ENCODE data around the gene CYSRT1. TPM values are rescaled to one million over a fixed set of nuclear protein-coding genes. Genes with fewer than 3 reads are reported as not detected.
"Not testable (repeated sequence)": the region's sequence is repeated elsewhere in the genome, so short reads cannot be mapped to it uniquely, and the experiment has no call there.

Gene CYSRT1
- polyA plus RNA-seq, 3 donors = 10.9 to 17.0 (median 16.3) TPM

DNA sequence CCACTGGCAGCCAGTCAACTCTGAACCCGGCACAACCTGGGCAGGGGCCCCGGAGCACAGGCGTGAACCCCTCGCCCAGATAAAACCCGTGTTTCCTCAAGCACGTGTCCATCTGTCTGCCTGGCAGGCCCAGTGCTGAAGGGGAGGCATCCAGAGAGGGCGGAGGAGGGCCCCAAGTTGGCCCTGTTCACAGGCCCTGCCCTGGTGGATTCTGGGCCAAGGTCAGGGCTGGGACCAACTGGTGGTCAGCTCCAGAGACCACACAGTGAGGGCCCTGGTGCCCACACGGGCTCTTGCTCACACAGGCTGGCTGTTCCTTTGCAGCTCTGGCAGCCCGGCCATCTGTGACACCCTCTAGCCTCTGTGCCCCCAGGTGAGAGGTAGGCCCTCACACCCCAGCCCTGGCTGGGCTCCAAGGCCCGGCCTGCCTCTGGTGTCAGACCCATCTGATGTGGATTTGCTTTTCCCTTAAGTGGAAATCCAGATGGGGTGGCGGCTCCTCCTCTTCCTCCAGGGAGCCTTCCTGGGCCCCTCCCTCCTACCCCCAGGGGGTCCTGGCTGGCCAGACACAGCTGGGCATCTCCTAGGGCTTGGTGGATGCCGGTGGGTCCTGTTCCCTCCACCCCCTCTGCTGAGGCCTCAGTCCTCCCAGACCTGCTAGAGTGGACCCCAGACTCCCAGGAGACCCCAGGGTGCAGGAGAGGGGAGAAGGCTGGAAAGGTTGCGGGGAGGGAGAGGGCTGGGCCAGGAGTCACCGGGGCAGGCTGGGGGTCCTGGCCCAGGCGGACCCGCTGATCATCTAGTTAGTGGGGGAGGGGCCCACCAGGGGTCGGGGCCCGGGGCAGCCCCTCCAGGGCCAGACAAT lies 25.6 kb downstream of the CYSRT1 start:
- DNase-seq = no peak

DNA sequence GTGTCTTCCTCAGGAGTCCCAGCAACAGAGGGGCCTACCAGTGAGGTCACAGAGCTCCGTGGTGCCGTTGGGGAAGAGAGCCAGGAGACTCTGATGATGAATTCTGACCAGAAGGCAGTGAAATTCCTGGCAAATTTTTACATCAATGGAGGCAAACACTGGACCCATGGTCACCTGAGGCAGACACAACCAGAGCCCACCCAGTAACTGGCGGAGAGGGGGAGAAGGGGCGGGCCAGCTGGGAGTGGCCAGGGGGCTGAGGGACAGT lies 26.2 kb downstream of the CYSRT1 start, which contains the start of gene STPG3:
Gene STPG3 (plus strand): TSS at position 93 of the 268 bp plus-strand sequence. CDS start 1 bp downstream, at position 94.
- no peak for DNase-seq

DNA sequence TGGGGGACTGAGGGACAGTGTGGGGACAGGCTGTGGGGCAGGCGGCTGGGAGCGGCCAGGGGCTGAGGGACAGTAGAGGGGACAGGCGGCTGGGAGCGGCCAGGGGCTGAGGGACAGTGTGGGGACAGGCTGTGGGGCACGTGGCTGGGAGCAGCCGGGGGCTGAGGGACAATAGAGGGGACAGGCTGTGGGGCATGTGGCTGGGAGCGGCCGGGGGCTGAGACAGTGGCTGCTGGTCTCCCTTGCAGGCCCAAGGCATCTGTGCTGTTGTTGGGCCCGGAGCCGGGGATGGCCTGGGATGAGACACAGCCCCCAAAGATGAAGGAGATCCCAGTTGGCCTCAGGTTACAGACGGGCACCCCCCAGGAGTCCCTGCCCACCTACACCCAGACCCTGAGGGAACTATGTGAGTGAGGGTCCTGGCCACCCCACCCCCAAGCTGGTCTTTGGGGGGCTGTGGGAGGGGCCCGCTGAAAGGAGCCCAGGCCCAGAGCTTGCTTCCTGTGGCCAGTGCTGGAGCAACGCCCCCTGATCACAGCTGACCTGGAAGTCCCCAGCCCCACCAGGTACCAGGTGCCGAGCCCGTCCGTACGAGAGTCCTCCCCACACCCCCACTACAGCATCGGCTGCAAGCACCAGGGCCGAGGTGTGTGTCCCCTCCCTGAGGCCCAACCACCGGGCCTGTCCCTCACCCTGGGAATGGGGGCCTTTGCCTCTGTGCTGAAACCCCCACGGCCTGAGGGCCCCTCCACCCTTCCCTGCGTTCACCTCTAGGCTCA lies 26.7 kb downstream of the CYSRT1 start:
- DNase-seq = no peak

DNA sequence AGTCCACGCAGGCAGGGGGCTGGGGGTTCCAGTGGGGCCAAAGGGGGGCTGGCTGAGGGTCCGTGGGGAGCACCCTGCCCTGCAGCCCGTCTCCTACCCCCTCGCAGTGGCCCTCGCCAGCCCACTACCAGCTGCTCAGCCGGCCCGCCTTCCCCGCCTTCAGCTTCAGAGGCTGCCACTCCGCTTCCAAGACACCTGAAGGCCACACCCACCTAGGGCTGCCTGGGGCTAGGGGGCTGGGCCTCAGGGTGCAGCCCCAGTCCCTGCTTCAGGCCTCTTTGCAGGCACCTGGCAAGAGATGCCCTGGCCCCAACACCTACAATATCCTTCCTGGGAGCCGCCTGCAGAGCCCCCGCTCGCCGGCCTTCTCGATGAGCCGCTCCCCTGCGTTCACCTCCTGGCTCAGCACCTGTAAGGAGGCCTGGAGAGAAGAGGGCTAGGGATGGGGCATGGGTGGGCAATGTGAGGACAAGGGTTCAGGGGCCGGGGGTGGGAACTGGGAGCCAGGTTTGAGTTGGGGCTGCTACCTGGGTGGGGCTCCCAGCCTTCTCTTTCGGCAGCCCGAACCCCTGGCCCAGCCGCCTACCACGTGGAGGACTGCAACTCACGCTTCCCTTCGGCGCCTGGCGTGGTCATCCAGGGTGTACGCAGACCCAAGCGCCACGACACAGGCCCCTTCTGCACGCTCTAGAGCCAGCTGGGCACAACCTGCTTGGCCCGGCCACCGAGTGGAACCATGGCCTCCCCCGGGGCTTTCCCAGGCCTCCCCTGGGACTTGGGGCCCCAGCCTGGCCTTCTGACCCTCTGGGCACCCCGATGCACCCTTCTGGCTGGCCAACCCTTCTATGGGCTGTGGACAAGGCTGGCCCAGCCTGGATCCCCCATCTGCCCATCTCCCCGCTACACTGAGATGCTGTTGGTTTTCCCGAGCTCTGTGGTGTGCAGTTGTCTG lies 27.9 kb downstream of the CYSRT1 start:
- DNase-seq = no peak

DNA sequence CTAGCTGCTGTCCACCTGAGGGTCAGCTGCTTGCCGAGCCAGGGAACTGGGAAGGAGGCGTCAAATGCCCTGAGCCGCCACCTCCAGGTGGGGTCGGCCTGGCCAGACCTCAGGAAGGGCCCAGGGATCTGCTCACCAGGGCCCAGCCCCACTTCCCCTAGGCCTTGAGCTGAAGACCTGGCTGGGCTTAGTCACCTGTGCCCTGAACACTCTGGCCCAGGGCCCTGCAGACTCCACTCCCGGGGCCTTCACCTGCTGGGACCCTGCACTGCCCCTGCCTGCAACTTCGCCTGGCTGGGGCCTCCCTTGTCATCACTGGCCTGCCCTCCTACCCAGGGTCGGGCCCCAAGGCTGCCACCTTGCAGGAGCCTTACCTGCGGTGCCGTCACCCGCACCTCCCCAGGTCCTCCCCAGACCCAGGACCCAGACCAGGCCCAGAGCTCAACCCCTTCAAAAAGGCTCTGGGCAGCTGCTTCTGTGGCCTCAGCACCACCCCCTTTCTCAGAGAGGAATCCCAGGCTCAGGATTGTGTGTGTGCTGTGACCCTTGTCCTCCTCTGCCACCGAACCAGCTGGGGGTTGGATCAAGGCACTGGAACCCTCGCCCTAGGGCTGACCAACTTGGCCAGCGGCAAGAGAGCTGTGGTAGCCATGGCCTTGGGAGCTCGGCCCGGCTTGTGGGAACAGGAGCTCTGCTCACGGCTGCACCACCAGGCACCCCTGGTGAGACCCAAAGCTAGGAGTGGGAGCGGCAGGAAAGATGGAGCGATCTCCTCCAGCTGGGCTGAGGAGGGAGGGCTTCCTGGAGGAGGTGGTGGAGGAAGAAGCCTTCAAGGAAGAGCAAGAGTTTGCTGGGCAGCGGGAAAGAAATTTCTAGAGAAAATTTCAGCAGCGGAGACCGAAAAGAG lies 29.0 kb downstream of the CYSRT1 start:
- no peak for DNase-seq

DNA sequence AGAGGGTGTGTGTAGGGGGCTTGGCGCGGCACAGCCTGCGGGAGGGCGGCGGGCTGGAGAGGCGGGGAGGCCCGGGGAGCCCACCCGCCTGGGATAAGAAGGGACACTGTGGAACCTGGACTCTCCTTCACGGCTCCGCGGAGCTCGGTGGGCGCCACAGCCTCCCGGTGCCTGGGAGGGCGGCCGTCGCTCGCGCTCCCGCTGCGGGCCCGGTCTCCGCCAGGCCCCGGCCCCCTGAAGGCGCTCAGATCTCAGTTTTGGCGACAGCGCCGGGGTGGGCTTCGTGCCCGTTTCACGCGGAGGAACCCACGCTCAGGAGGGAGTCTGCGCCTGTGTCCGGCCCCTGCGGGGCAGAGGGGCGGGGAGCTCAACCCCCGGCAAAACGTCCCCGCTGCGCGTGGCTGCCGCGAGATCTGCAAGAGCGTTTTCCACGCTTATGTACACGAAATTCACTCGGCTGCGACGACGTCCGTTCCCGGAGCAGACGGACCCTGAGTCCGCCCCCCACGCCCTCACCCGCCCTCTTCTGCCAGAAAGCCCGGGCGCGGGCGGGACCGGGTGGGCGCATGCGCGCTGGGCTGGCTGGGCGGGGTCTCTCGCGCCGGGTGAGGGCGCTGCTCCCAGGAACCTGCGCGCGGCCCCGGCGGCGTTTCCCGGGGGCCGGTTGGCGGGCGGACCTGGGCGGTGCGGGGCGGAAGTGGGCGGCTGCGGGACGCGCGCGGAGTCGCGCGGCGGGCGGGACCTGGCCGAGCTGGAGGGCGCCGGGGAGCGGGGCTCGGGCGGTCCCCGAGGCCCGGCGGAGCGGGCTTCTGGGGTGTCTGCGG lies 29.9 kb downstream of the CYSRT1 start, which contains the start of gene NELFB:
Gene NELFB (plus strand): TSS at position 704 of the 824 bp plus-strand sequence.
- DNase-seq = peak; percentile 88

DNA sequence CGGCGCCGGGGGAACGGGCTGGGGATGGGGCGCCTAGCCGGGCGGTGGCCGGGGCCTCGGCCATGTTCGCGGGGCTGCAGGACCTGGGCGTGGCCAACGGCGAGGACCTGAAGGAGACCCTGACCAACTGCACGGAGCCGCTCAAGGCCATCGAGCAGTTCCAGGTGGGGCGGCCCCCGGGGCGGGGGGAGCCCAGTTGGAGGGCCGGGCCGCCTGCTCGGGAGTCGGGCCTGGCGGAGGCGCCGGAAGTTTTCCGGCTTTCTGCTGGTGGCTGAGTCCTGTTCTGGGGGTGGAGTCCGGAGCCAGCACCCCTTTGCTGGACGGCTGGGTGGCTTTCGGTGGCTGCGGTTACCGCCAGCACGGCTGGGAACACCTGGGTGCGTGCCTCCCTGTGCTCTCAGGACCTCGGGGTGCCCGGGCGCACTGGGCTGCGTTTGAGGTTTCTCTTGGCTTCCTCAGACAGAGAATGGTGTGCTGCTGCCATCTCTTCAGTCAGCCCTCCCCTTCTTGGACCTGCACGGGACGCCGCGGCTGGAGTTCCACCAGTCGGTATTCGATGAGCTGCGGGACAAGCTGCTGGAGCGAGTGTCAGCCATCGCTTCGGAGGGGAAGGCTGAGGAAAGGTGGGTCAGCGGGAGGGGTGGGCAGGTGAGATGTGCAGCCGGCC lies 30.6 kb downstream of the CYSRT1 start:
- no peak for DNase-seq

DNA sequence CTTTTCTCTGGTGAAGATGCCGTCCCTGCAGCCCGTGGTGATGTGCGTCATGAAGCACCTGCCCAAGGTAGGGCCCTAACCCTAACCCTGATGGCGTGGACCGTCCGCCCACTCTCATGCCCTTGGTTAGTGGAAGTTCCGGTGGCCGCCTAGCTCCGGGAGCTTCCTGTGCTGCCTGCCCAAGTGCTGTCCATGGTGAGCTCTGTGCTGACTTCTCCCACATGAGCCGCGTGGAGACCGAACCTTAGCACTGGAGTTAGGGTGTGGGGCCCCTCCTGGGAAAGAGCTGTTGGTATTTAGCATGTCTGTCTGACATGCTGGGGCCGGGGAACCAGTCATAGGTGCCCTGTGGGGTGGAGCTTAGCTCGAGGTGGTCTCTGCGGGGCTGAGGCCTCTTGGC lies 31.4 kb downstream of the CYSRT1 start:
- no peak for DNase-seq

DNA sequence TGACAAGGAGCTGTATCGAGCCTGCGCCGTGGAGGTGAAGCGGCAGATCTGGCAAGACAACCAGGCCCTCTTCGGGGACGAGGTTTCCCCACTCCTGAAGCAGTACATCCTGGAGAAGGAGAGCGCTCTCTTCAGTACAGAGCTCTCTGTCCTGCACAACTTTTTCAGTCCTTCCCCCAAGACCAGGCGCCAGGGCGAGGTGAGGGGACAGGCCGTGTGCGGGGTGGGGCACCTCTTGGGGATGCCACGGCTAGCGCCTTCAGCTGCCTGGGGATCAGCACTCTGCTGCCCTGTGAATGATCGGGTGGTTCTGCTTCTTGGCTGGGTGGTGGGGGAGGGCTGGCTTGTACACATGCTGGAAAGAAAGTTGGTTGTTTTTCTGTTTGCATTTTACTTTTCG lies 31.9 kb downstream of the CYSRT1 start:
- no peak for DNase-seq

DNA sequence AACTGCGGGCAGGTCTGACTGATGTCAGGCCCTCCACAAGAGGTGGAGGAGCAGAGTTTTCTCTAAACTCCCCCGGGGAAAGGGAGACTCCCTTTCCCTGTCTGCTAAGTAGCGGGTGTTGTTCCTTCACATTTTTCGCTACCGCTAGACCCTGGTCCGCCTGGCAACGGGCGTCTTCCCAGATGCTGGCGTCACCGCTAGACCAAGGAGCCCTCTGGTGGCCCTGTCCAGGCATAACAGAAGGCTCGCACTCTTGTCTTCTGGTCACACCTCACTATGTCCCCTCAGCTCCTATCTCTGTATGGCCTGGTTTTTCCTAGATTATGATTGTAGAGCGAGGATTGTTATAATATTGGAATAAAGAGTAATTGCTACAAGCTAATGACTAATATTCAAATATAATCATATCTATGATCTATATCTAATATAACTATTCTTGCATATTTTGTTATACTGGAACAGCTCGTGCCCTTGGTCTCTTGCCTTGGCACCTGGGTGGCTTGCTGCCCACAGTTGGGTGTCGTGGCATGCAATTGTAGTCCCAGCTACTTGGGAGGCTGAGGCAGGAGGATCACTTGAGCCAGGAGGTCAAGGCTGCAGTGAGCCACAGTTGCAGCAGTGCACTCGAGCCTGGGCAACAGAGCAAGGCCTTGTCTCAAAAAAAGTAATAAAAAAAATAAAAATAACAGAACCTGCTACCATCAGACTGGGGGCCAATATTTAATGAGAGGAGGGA lies 37.4 kb downstream of the CYSRT1 start:
- DNase-seq = not testable (repeated sequence)

DNA sequence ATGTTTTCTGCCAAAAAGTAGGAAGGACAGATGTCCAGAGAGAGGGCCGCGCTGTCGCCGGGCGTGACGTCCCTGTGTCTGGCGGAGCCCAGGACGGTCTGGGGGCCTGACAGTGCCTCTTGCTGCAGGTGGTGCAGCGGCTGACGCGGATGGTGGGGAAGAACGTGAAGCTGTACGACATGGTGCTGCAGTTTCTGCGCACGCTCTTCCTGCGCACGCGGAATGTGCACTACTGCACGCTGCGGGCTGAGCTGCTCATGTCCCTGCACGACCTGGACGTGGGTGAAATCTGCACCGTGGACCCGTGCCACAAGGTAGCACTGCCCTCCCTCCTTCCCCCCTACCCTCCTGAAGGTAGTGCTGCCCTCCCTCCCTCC lies 37.9 kb downstream of the CYSRT1 start:
- DNase-seq = no peak

DNA sequence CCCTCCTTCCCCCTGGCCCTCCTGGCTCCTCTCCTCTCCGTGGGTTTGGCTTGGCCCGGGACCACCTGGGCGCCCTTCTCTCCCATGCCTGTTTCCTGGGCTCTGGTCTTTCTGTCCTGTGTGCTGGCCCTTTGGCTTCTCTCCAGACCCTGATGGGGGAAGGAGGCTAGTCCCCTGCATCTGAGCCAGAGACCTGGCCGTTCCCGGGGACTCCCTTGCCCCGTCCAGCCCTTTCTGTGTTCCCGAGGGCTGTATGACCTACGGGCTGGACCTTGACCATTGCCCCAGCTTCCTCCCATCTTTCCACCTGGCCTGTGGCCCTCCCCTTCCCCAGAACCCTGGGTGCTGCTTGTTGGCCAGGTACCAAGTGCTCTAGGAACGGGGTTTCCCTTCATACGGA lies 38.5 kb downstream of the CYSRT1 start:
- no peak for DNase-seq

DNA sequence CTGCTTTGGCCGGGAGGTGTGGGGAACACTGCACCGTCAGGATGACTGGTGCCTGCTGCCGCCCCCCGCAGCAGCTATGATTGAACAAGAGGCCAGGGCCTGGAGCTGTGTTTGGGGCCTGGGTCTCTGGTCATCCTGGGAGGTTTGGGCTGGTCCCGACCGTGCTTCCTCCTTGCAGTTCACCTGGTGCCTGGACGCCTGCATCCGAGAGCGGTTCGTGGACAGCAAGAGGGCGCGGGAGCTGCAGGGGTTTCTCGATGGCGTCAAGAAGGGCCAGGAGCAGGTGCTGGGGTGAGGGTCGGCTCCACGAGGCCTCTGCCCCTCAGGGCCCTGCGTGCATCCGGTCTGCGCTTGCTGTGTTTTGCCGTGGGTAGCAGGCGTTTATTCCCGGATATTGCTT lies 39.1 kb downstream of the CYSRT1 start:
- no peak for DNase-seq

DNA sequence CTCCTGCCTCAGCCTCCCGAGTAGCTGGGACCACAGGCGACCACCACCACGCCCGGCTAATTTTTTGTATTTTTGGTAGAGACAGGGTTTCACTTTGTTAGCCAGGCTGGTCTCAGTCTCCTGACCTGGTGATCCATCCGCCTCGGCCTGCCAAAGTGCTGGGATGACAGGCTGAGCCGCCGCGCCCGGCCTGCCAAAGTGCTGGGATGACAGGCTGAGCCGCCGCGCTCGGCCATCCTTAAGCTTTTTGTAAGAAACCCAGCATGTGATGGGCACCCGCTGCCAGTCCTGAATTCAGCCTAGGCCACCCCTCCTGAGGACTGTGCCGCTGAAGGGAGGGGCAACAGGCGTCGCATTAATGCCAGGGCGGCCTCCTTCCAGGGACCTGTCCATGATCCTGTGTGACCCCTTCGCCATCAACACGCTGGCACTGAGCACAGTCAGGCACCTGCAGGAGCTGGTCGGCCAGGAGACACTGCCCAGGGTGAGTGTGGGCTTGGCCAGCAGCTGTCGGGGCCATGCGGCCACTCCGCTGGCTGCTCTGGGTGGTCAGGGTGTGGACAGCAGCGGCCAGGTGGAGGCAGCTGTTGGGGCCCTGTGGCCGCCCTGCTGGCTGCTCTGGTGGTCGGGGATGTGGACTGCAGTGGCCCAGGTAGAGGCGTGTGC lies 40.7 kb downstream of the CYSRT1 start:
- DNase-seq = no peak

DNA sequence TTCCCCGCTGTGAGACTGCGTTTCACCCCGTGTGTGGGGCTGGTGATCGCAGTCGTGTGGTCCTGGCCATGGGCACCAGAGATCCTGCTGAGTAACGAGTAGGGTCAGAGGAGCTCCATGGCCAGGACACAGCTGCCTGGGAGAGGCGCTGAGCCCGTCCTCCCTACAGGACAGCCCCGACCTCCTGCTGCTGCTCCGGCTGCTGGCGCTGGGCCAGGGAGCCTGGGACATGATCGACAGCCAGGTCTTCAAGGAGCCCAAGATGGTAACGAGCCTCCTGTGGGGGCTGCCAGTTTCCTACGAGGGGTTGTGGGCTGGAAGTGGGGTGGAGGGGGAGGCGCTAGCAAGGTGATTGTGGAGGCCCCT lies 41.2 kb downstream of the CYSRT1 start:
- DNase-seq = no peak

DNA sequence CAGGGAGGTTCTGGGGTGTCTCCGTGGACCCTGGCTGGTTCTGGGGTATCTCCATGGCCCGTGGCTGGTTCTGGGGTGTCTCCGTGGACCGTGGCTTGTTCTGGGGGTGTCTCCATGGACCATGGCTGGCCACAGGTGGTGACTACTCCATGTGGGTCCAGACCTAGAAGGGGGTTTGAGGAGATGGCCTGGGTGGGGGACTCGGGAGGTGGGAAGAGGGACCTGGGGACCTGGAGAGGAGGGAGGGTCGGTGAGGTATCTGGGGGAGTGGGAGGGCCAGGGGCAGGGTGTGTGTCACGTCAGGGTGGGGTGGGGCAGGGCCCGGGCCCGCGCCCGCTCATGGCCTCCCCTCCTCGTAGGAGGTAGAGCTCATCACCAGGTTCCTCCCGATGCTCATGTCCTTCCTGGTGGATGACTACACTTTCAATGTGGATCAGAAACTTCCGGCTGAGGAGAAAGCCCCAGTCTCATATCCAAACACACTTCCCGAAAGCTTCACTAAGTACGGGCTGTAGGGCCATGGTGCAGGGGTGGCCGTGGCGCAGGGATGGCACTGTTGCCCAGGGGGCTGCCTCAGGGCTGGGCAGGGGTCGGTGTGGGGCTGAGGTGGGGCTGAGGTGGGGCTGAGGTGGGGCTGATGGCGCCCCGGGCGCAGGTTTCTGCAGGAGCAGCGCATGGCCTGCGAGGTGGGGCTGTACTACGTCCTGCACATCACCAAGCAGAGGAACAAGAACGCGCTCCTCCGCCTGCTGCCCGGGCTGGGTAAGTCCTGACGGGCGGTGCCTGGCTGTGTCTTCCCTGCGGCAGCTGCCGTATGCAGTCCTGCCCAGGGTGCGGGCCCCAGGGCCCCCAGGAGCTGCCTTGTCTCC lies 41.8 kb downstream of the CYSRT1 start:
- no peak for DNase-seq

DNA sequence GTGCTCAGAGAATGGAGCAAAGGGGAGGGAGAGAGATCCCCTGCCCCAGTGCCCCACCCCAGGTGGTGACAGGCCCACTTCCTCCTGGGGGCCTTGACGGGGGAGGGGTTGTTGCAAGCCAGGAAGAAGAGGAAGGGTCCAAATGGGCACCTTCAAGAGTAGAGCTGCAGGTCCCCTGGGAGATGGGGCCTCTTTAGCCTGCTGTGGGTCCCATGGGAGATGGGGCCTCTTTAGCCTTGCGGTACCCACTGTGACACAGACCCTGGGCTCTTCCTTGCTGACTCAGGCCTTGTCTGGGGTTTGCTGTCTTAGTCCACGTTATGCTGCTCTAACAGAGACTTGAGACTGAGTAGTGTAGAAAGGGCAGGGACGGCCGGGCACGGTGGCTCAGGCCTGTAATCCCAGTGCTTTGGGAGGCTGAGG lies 43.0 kb downstream of the CYSRT1 start:
- no peak for DNase-seq
